ENCODE results near the gene KDM4B.

KDM4B gene

GRCh38 chr19:5091684-5092480 lies 123.0 kb downstream of the KDM4B start:
- DNase-seq (ENCODE audit: low read depth), result peak; percentile 24

- DNase-seq (ENCODE audit: low read depth), result no peak
Observed at GRCh38 chr19:5092481-5092843, 123.5 kb downstream of the KDM4B start.

GRCh38 chr19:5093297-5093928 lies 124.5 kb downstream of the KDM4B start:
- no peak for DNase-seq (ENCODE audit: low read depth)

DNA sequence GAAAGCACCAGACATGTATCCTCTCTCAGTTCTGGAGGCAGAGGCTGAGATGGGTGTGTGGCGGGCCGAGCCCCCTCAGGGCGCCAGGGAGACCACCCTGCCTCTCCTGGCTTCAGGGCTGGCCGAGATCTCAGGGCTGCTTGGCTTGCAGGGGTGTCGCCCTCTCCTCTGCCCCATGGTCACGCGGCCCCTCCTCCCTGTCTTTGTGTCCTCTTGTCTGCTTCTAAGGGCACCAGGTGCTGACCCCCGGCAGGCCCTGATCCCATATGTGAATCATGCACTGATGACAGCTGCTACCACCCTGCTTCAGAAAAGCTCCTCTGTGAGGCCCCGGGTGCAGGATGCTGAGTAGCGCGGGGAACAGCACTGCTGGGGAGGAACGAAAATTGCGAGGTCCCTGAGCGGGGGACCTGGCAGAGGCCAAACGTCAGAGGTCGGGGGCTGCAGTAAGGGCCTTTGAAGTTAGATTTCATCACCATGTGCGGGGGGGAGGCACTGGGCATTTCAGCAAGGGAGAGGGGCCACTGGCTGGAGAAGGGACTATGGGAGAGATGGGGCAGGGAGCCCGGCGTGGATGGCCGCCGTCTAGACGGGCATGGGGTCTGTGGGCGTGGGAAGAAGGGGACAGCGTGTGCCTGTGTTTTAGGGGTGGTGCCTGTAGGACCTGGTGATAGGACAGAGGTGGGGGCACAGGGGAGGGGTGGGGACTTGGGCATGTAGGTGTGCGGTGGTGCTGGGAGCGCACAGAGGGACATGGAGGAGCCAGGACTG lies 125.2 kb downstream of the KDM4B start:
- DNase-seq (ENCODE audit: low read depth), result no peak

GRCh38 chr19:5094768-5095567 lies 126.1 kb downstream of the KDM4B start:
- DNase-seq (ENCODE audit: low read depth), result no peak

GRCh38 chr19:5095568-5095850 lies 126.6 kb downstream of the KDM4B start:
- no peak for DNase-seq (ENCODE audit: low read depth)

GRCh38 chr19:5096536-5096935 lies 127.6 kb downstream of the KDM4B start:
- no peak for DNase-seq (ENCODE audit: low read depth)

DNA sequence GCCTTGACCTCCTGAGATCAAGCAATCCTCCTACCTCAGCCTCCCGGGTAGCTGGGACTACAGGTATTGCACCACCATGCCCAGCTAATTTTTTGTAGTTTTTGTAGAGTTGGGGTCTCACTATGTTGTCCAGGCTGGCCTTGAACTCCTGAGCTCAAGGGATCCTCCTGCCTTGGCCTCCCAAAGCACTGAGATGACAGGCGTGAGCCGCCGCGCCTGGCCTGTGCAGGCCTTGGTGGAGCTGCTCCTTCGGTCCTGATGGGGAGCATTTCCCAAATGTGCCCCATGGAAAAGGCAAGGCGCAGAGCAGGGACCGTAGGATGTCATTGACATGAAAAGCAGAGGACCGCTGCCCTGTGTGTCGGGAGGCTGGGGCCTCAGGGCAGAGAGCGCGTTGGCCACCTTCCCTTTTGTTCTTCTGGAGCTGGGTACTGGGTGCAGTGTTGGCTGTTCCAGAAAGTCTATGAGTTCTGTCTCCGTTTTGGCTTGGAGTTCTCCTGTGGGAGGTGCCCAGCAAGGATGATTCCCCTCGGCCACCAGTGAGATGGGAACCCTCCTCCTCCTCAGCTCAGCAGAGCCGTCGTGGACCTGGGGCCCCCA lies 128.5 kb downstream of the KDM4B start:
- DNase-seq (ENCODE audit: low read depth), result no peak

DNA sequence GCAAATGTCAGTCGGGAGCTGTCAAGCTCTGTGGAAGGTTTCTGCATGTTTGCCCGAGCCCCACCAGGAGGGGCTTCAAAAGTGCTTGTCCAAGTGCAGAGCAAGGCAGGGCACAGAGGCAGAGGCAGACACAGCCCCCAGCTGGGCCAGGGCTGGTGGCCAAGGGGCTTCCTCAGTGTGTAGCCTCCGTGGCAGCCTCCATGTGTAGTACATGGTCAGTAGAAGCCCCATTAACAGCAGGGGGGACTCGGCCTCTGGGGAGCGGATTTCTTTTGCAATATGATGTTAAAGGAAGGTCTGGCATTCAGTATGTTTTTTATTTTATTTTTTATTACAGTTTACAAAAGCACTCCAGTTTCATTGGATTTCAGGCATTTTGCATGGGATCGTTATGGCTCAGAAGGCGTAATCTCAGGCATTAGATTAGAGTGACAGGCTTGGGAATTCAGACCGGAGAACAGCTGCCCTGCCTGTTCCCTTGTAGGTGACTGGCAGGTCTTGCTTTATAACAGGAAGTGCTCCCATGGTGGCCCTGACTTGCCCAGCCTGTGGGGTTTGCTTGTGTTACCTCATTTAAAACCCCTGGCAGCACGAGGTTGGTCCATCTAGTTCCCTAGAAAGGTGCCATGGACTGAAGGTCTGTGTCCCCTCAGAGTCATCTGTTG lies 129.2 kb downstream of the KDM4B start:
- DNase-seq (ENCODE audit: low read depth), result no peak

- no peak for DNase-seq (ENCODE audit: low read depth)
Observed at GRCh38 chr19:5098646-5099045, 129.7 kb downstream of the KDM4B start.

GRCh38 chr19:5099701-5100221 lies 130.8 kb downstream of the KDM4B start:
- DNase-seq (ENCODE audit: low read depth), result no peak

DNA sequence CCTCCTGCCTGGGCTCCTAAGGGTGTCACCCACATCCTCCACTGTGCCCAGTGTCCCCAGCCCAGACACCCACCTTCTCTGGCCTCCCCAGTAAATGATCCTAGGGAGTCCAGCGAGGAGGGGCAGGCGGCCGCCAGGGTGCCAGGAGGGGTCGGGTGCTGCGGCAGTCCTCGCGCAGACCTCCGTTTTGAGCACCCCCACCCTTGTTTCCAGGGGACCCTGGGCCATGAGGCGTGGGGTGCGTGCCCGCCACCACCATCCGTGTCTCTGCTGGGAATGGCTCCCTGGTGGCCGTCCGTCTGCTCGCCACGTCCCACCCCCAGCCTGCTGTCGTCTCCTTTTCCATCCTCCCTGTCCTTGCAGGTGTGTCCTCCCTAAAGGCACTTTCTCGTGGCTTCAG lies 133.0 kb downstream of the KDM4B start:
- DNase-seq (ENCODE audit: low read depth), result no peak

DNA sequence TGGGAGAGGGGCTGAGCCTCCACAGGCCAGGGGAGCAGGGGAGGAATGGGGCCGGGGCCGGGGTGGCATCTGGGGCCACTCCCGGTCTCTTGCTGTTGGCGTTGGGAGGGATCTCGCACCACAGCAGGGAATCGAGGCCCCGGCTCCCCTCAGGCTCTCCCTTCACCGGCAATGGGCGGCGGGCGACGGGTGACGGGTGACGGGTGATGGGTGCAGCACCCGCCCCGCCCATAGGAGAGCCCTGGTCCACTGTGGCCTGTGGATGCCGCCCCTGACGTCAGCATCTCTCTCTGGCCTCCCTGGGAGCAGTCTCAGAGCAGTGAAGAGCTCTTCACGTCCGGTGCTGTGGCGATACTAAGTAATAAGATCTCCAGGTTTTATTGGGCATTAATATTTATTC lies 133.6 kb downstream of the KDM4B start:
- no peak for DNase-seq (ENCODE audit: low read depth)

DNA sequence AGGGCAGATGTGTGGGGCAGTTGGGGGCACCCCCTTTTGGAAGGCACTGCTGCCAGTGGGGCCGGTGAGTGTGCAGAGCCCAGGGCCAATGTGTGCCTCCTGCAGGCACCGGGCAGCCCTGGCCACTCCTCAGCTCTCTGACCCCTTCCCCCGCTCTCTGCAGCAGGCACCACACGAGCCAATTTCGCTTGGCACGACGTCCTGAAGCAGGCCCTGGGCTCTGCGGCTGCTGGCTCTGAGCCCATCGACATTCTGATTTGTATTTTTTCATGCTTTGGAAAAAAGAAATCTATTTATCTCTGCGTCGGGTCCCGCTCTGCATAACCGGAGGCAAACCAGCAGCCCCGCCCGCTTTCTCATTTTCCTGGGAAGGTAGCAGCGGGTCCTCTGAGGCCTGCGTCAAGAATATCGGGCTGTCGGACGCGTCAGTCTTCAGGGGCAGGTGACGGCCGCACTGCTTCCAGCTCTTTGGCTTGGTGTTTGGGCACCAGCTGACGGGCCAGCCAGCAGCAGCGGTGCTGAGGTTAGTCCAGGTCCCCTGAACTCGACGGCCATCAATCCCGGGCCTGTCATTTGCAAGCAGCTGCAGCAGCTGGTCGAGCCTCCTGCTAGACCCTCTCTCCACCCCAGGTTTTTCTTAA lies 134.3 kb downstream of the KDM4B start:
- DNase-seq (ENCODE audit: low read depth), result no peak

- DNase-seq (ENCODE audit: low read depth), result no peak
Observed at GRCh38 chr19:5103812-5104410, 135.0 kb downstream of the KDM4B start.

- no peak for DNase-seq (ENCODE audit: low read depth)
Observed at GRCh38 chr19:5104871-5105351, 136.0 kb downstream of the KDM4B start.

DNA sequence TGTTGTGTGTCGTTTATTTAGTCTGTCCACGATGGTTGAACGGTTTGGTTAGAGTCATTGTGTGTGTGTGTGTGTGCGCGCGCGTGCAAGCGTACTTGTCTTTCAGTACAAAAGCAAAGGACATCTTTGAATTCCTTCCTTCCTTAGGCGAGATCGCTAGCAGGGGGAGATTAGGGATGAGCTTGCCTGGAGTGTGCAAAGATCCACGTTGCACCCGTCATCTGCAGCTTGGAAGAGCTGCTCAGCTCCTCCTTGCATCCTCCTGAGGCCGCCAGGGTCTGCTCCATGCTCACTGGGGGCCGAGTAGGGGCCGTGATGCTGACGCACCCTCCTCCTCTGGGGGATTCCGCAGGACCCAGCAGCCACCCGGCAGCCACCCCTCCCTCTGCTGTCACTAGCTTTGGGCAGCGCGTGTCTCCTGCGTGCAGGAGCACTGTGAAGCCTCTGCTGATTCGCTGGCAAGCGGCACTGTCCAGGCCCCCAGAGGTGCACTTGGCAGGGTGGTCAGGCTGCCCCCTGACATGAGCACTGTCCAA lies 137.3 kb downstream of the KDM4B start:
- DNase-seq (ENCODE audit: low read depth), result no peak

- no peak for DNase-seq (ENCODE audit: low read depth)
Observed at GRCh38 chr19:5106971-5107370, 138.1 kb downstream of the KDM4B start.

DNA sequence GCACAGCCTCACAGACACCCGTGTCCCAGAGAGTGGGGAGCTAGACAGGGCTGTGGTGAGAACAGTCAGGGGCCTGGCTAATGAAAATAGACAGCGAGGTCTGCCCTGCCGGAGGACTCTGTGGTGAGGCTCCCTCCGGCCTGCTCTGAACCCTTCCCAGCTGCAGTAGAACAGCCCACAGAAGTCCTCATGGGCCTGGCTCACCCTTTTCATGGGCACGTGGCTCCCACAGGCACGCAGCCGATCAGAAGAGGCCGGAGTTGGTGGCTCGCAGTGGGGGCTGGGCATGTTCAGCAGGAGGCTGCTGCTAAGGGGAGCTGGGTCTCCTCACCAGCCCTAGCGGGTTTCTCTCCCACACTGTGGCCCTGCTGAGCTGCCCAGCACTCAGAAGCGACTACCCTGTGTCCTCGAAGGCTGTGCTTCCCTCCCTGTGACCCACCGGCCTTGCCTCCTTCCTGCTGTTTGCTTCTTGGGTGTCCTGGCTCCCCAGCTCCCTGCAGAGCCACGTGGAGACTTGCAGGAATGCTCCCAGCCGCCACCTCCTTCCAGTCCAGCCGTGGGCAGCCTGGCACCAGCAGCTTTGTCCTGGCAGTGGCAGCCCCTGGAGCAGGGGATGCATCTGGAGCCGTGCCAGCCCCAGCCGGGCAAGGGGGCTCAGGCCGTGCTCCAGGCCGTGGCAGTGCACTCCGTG lies 138.7 kb downstream of the KDM4B start:
- DNase-seq (ENCODE audit: low read depth), result no peak

Data from GM04504 (cell line).